Measurements from ENCODE around the gene NDRG2. TPM values are rescaled to one million over a fixed set of nuclear protein-coding genes. Genes with fewer than 3 reads are reported as not detected.

The NDRG2 gene
- 26.8 and 27.2 TPM in 2 replicates for total RNA-seq

GRCh38 chr14:21024585-21025370 is at the start of gene NDRG2:
NDRG2 (minus strand) TSS chr14:21025061; CDS start chr14:21023315, 1,746 bp downstream.

GRCh38 chr14:21070083-21070609 is 45.3 kb upstream of the NDRG2 start, which contains the start of gene ARHGEF40:
ARHGEF40 (plus strand) TSS chr14:21070304; CDS start chr14:21070397, 93 bp downstream.

GRCh38 chr14:21057803-21058675 is 33.2 kb upstream of the NDRG2 start, which contains the start of gene RNASE8:
RNASE8 (plus strand) TSS chr14:21057822; CDS start chr14:21057893, 71 bp downstream.

GRCh38 chr14:21041676-21042433 is 17.0 kb upstream of the NDRG2 start, which contains the start of gene RNASE7:
RNASE7 (plus strand) TSS chr14:21042362; CDS start chr14:21042993, 631 bp downstream.

DNA sequence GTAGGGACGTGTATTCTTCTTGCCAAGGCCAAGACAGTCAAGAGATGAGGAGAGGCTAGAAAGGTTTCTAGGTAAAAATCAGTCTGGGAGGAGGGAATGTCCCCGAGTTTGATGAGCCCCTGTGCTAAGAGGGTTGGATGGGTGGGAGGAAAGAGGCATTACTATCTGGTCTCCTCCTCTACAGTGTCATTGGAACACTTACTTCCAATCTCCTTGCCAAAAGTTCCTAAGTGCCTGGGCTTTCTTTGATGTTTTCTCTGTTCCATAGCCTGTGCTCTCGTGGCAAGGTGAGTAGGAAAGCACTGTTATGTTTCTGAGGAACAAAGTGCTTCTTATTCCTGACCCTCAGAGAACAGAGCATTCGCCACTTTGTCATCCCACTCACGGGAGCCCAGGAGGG is 9.8 kb upstream of the NDRG2 start, which contains the start of gene RNASE13:
RNASE13 (minus strand) TSS at position 101 of the 400 bp plus-strand sequence. CDS start 519 bp downstream, outside the sequence.

GRCh38 chr14:21029917-21030316 is 5.1 kb upstream of the NDRG2 start, which contains the start of gene TPPP2:
TPPP2 (plus strand) TSS chr14:21030217; CDS start chr14:21030582, 365 bp downstream.

DNA sequence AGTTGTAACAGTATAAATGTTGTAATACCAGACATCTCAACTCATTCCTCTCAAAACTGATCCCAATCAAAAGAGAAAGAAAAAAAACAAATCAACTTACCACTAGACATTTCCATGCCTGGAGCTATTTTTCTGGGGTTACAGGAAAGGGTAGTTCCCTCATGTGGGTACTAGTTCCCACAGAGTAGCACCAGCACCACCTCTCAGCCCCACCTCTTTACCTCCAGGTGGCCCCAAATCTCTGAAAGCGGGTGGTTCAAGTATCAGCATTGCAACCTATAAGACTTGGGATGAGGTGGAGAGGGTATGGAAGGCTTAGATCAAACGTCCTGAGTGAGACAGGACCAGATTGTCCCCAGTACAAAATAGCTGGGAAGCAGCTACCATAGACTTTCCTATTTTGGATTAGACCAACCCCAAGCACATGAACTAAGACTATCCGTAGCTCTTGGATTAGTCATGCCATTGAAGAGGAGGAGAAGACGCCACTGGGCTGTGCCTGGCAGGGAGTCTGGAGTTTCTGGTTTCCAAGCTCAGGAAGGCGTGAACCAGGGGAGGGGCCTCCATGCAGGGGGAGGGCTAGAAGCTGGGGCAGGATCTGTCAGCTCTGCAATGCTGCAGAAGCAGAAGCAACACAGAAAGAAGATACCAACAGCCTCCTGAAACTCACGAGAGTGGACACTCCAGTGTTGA is 26.0 kb downstream of the NDRG2 start, which contains the start of gene SLC39A2:
SLC39A2 (plus strand) TSS at position 620 of the 693 bp plus-strand sequence. CDS start 154 bp downstream, outside the sequence.

GRCh38 chr14:20989787-20990600 is 34.9 kb downstream of the NDRG2 start, which contains the start of gene METTL17:
METTL17 (plus strand) TSS chr14:20989980; CDS start chr14:20990003, 23 bp downstream.

Other genes with a start within 250 kb of the NDRG2 start
- gene RNASE6, start 243.8 kb downstream of the NDRG2 start, total RNA-seq = not detected in 2 replicates
- 1.3 TPM in 1 of 2 replicates, not detected in the other for gene RNASE1, start 222.2 kb downstream of the NDRG2 start, total RNA-seq
- not detected in 2 replicates for gene RNASE3, start 133.7 kb downstream of the NDRG2 start, total RNA-seq
- gene RNASE2, start 69.6 kb downstream of the NDRG2 start, total RNA-seq = not detected in 2 replicates
- gene METTL17, start 35.1 kb downstream of the NDRG2 start, total RNA-seq = 62.7 and 74.7 TPM in 2 replicates
- gene SLC39A2, start 25.8 kb downstream of the NDRG2 start, total RNA-seq = not detected in 2 replicates
- gene TPPP2, start 5.2 kb upstream of the NDRG2 start, total RNA-seq = not detected in 2 replicates
- not detected in 2 replicates for gene RNASE13, start 9.7 kb upstream of the NDRG2 start, total RNA-seq
- not detected in 2 replicates for gene RNASE7, start 17.3 kb upstream of the NDRG2 start, total RNA-seq
- not detected in 2 replicates for gene RNASE8, start 32.8 kb upstream of the NDRG2 start, total RNA-seq
- 32.8 and 38.5 TPM in 2 replicates for gene ARHGEF40, start 45.2 kb upstream of the NDRG2 start, total RNA-seq
- 8.6 and 17.2 TPM in 2 replicates for gene ZNF219, start 73.6 kb upstream of the NDRG2 start, total RNA-seq
- gene TMEM253, start 76.0 kb upstream of the NDRG2 start, total RNA-seq = not detected in 2 replicates
- not detected in 2 replicates for gene OR5AU1, start 131.0 kb upstream of the NDRG2 start, total RNA-seq
- 411 and 489 TPM in 2 replicates for gene HNRNPC, start 244.4 kb upstream of the NDRG2 start, total RNA-seq